Upper lobe of left lung (tissue), 4 donors: ENCODE data around the gene PRR5.

Experiments used
- POLR2A ChIP-seq, 4 donors: fragments of 450-650 bp; IDR thresholded peaks; one replicate each; pipeline ENCODE4 v1.5.1; 2016 to 2017; ENCODE audit warnings: antibody characterized with exemption in 4 of 4, mild to moderate bottlenecking in 2 of 4
- TF ChIP-seq, protein P1 (sequence below), 6 experiments: fragments of 450-650 bp in 4 of 6; fragments of 200-600 bp in 2 of 6; sonication (generic) in 2 of 6; IDR thresholded peaks; one replicate each; pipeline ENCODE4 v1.5.1; 2016 to 2019; ENCODE audit warnings: antibody characterized with exemption in 6 of 6

GRCh38 chr22:44684506-44685383 is 17.3 kb upstream of the PRR5 start:
- TF ChIP-seq, protein P1, sequence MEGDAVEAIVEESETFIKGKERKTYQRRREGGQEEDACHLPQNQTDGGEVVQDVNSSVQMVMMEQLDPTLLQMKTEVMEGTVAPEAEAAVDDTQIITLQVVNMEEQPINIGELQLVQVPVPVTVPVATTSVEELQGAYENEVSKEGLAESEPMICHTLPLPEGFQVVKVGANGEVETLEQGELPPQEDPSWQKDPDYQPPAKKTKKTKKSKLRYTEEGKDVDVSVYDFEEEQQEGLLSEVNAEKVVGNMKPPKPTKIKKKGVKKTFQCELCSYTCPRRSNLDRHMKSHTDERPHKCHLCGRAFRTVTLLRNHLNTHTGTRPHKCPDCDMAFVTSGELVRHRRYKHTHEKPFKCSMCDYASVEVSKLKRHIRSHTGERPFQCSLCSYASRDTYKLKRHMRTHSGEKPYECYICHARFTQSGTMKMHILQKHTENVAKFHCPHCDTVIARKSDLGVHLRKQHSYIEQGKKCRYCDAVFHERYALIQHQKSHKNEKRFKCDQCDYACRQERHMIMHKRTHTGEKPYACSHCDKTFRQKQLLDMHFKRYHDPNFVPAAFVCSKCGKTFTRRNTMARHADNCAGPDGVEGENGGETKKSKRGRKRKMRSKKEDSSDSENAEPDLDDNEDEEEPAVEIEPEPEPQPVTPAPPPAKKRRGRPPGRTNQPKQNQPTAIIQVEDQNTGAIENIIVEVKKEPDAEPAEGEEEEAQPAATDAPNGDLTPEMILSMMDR (IDR thresholded peaks at IDR 0.05): peak; percentile 92 to 97 (median 96)
- no peak for TF ChIP-seq POLR2A (IDR thresholded peaks at IDR 0.05)
